IPS-NIHi11 (cell line): Measurements from ENCODE around the gene RRAGD.
"Not testable (repeated sequence)": the region's sequence is repeated elsewhere in the genome, so short reads cannot be mapped to it uniquely, and the experiment has no call there.

Source experiments
- DNase-seq: peaks from one replicate; pipeline ENCODE4 v3.0.0; 2012; ENCODE audit warnings: mixed read lengths, low spot score

The RRAGD gene

DNA sequence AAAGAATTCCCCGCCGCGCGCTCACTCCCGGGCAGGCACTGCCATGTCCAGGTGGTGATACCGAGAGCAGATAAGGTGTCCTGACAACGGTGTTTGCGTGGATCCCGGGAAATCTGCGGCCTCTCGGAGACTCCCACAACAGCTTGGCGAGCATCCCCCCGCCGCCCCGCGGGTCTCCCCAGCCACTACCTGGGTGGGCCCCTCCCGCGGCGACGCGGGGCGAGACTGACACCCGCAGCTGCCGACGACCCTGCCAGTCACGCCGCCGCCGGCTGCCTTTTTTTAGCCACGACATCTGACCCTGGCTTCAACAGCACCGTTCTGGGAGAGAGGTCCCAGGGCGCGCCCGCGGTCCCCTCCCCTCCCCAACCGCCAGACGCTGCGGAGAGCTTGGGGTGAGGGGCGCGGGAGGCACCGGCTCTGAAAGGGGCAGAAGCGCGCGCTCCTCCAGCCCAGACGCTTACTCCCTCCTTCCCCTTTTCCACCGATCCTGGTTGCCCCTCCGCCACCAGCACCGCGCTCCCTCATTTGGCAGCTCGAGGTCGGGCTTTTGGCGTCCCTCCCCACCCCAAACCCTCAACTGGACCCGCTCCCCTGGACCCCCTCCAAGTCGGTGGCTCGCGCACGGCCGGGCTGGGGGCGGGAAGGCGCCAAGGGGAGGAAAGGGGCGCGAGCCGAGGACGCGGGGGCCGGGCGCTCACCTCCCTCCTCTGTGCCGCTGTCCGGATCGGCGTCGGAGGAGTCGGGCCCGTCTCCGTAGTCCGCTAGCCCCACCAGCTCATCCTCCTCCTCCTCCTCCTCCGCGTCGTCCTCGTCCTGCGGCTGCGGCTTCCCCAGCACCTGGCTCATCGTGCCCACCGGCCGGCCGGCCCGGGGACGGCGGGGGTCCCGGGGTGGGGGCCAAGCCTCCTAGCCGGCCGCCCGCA lies 665 bp downstream of the RRAGD start:
- peak; percentile 75 for DNase-seq

DNA sequence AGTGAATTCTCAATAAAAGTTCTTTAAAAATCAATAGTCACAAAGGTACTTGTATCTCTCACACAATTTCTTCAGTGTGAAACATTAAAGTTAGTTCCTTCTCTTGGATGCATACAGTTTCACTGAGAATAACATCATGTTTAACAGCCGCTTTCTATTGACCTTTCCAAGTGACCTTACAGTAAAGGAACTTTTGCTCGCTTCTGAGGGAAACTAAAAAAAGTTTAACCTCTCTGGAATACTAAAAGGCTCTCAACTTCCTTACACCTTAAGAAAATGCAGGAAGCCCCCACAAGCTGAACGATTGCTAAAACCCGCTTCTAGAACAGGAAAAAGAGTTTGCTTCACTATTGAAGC lies 1.3 kb downstream of the RRAGD start:
- no peak for DNase-seq

DNA sequence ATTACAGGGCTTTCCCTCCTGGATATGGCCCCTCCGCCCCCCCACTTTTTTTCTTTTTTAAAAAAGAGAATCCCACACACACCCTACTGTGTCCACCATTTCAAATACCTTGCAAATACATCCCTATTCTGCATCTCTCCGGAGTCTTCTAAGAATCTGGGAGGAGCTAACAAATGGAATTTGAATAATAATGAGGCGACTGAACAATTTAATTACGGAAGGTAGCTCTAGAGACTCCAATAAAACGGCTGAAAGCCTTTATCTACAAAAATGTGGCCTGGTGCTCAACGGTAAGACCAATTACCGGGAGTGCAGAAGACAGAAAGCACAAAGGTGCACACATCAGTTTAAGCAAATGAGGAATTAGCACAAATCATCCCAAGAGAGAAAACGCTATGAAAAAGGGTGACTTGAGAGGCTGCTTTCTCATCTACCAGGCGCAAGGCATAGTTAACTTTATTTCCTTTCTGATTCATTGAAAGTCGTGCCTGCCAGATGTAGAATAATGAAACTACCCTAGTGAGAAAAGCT lies 1.8 kb downstream of the RRAGD start:
- no peak for DNase-seq

DNA sequence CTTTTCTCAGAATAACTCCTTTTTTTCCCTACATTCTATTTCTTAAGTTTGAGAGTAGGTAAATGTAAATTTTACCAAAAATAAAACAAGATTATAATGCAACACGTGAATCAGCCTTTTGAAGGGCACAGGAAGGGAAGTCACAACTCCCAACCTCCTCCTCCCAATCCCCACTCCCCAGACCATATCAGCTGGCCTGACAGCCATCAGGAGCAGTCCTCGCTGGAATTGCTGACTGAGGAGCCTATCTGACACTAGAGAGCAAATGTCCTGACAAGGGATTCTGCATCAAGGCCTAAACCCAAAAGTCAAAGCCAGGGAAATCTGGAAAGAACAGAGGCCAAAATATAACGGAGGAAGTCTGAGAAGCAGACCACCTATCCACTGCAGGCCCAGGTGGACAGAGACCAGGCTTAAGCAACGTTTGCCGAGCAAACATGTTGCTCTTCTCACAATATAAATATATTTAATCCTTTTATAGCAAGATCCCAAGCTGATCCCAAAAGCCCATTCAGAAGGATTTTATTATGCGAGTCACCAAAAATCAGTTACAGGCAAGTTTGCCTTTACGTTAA lies 2.5 kb downstream of the RRAGD start:
- DNase-seq = no peak

DNA sequence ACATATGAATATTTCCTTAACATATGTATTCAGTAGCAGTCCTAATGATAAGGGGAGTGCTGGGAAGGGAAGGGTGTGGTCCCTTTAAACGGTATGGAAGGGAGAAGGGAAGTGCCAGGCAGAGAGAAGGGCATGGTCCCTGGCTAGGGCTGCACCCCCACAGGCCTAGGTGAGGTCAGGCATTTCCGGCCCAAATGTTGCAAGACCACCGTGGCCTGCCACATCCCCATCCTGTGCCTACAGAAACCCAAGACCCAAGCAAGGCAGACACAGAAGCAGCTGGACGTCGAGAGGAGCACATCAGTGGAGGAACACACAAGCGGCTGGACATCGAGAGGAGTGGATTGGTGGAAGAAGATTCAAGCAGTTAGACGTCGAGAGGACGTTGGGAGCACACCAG lies 5.9 kb downstream of the RRAGD start:
- DNase-seq = no peak

DNA sequence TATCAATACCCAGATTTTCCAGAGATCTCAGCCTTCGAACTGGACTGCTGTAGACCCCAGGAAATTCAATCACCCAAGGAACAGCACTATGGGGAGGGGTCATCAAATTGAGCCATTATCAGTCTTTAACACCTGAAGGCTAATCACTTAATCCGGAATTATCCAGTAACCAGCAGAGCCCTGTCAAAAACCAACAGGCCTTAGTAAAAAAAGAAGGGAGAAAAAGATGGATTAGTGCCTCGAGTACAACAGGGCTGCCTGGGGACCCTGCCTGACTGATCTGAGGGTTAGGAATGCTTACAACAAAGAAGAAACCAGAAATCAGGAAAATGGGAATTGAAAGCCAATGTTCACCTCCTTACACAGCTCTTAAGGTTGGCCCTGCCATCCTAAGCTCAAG lies 7.6 kb downstream of the RRAGD start:
- no peak for DNase-seq

DNA sequence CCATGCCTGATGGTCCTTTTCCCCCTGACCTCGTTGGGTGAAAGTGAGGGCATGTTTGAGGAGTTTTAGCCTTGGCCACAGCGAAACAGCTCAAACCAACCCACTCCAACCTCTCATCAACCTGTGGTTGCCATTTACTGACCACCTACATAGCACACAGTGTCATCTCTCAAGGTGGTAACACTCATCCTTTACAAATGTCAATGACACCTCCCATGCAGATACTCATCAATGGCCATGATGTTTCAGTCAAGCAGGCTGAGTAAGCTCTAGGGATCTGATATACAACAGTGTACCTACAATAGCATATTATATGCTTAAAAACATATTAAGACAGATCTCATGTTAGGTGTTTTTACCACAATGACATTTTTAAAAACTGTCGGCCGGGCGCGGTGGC lies 9.3 kb downstream of the RRAGD start:
- DNase-seq = no peak

DNA sequence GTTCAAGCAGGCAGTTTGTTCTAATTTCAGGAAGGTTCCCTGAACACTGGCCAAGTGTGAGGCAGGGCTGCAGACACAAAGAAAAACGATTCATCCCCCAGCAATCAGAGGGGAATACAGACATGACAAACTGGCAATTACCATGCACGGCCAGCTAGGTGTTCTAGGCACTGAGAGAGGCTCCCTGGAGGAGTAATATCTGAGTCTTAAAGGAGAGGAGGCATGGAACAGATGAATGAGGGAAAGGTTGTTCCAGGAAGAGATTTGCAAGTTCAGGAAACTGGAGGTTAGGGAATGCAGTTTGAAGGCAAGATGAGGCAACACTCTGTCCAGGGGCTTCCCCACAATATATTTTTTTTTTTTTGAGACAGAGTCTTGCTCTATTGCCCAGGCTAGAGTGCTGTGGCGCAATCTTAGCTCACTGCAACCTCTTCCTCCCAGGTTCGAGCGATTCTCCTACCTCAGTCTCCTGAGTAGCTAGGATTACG lies 11.1 kb downstream of the RRAGD start:
- no peak for DNase-seq

DNA sequence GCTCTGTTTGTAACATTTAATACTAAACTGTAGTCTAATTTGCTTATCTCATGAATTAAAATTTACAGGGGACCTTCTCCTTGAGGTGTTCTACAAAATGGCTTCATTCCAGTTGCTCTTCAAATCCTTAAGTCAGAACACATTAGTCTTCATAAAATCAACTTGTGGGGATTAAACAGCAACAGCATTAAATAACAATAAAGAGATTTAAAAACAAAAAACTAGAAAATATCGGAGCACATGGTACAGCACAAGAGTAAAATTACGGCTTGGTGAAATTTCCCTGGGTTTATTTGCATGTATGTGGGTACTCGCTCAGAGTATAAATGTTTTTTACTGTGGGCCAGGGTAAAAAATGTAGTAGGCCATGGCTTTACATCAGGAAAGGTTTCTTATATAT lies 12.0 kb downstream of the RRAGD start:
- no peak for DNase-seq

DNA sequence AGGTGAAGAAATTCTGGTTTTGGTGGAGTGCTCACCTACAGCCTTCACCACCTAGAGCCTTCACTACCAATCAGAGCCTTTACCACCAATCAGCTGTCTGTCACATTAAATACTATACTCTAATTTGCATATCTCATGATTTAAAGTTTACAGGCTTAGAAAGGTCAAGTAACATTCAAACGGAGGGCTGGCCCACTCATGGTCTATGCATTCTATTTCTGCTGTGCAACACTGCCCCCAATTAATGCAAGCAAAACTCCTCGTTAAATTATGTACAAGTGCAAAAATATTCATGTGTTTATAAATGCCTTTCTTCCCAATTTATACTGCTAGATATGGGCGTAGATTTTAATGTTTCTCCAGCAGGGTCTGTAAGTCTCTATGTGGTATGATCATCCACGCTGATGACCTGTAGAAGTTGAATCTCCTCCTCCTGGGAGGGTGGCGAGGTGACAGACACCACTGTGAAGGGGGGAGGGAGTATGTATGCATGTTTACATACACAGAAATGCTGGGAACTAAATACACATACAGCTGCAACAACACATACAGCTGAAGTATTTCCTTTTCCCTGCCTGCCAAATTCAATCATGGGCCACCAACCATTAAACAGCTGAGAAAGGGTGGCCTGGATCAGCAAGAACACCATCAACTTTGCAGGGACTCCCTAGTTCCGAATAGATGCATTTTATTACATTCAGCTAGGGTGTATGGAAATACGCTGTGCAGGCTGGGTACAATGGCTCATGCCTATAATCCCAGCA lies 13.1 kb downstream of the RRAGD start:
- no peak for DNase-seq

DNA sequence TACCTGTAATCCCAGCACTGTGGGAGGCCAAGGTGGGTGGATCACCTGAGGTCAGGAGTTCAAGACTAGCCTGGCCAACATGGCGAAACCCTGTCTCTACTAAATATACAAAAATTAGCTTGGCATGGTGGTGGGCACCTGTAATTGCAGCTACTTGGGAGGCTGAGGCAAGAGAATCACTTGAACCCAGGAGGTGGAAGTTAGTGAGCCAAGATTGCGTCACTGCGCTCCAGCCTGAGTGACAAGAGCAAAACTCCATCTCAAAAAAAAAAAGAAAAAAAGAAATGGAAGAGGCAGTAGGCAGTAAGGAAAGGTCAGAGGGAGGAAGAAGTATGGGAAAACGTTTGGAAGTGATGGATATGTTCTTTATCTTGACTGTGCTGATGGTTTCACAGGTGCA lies 14.2 kb downstream of the RRAGD start:
- not testable (repeated sequence) for DNase-seq

DNA sequence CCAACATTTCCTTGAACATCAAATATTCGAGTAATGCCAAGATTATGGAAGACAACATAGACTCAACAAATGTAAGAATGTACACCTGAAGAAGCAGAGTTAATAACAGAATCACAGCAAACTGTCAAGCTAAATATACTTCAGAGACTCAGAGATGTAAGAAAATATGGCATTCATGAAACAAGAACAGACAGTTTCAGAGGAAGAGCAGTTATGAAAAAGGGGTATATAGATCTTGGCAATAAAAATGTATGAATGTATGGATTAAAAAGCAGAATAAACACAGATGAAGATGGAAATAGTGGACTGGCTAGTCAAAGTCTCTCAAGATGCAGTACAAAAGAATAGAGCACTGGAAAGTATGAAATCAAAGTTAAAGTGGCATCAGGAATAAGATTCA lies 18.4 kb downstream of the RRAGD start:
- DNase-seq = no peak

DNA sequence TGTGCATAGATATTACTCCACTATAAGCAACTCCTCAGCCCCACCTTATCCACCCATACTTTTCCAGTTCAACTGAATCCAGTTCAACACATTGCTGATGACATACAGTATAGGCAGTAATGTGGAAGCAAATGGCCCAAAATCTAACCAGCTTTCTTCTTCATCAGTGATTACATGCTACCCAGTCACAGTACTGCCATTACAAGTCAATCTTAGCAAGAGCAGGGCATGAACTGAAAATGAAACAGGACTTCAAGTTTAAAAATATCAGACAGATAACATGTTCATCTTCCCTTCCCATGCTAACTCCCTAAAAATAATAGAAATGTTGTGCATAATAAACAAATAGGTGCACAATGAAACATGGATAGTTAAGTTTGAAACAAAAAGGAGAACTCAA lies 19.2 kb downstream of the RRAGD start:
- no peak for DNase-seq

DNA sequence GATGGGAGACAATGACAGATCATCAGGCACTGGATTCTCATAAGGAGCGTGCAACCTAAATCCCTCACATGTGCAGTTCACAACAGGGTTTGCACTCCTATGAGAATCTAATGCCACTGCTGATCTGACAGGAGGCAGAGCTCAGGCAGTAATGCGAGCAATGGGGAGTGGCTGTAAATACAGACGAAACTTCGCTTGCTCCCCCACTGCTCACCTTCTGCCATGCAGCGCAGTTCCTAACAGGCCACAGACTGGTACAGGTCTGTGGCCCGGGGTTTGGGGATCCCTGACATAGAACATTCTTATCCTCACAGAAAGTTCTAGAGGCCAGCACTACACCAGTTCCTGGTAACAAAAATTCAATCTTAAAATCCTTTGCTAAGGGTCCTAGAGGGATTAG lies 23.2 kb downstream of the RRAGD start:
- no peak for DNase-seq

DNA sequence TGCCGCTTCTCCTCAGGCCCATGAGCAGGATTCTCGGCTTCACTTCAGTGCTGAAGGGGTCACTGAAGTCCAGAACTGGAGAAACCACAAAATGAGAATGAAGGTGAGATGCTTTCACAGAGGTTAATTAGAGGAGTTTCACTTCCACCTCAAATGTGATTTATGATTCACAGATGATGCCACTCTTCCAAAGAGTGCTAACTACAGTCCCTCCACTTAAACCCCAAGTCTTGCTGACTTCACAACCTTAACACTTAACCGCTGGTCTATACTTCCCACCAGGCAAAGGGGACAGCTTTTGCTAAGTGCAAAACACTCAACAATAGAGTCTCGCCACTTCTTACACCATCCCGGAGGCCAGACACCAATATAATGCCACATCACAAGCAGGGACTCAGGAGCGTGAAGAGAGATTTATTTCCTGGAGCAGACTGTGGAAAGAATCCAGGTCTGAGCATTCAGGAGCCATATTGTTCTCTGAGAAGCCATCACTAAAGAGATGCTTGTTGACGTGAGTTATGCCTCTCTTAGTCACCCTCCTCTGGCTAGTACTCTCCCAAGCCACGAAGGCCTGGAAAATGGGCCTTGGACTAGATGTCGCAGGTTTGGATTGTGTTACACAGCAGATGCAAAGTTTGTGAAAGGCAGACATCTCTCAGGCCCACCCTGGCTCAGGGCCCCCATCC lies 24.4 kb downstream of the RRAGD start:
- no peak for DNase-seq

DNA sequence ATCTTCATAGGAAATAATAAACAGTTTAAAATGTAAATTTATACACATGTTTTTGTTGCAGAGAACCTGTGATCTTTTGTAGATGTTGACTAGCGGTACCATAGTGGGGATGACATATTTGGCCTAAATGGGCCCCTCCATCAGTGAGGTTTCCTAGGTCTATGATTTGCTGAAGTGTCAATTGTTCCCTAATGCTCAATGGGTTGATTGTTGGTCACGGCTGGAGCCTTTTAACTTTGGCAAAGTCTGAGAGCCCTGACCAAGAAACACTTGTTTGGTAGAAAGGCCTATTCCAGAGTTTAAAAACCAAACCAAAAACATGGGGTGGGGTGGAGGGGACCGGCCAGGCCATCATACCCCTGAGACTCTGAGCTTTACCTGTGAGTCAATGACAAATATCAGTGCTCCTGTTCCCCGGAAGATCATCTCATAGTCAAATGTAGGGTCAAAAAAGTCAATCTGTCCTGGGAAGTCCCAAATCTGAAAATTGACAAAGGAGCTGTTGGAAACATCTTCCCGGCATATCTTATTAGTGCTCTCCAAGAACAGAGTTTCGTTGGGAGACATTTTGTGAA lies 25.1 kb downstream of the RRAGD start:
- no peak for DNase-seq

DNA sequence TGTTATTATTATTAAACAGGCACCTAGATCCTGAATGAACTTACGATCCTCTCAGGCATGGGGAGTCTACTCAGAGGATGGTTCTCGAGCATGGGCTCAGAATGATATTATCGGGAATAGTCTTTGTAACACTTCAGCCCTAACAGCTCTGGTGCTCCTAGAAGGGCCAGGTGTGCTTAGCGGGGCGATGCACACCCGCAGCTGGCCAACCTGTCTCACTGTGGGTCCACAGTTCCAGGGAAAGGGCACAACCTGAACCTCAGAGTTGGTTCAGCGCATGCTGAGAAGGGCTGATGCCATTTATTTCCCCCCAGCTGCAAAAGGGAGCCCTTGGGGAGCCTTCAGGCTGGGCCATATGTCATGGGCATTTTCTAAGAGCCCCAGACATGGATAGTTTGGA lies 26.2 kb downstream of the RRAGD start:
- DNase-seq = no peak

DNA sequence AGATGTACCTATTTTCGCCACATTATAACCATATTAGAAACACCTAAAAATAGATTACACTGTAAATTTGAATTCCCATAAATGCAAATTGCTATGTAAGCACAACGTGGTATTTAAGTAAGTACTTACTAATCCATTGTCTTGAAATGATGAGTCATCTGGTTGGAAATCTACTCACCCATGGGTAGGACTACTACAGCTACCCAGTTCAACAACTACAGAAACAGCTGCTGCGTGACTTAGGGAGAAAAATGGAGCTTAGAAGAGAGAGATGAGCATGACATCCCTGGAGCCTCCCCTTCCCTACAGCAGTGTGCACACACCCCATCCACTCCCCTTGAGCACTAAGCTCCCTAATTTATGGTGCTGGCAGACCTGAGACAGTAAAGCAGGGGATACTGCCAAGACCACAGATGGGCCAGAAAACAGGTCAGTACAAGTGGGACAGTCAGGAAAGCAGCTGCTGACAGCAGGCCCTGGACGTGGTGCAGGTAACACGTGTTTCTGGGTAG lies 26.9 kb downstream of the RRAGD start:
- DNase-seq = no peak

DNA sequence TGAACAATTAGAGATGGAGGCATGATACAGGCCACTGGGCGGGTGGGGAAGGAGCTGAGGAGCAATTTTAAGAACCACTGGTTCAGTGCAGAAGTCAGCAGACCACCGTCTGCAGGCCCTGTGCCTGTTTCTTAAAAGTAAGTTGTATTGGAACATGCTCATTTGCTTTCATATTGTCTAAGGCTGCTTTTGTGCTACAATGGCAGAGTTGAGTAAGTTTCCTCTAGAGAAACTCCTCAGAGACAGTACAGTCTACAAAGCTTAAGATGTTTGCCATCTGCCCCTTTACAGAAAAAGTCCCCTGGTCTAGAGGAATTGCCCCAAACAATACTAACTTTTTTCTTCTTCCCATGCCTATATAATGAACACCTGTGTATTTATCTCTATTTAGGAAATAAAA lies 31.0 kb downstream of the RRAGD start:
- no peak for DNase-seq

DNA sequence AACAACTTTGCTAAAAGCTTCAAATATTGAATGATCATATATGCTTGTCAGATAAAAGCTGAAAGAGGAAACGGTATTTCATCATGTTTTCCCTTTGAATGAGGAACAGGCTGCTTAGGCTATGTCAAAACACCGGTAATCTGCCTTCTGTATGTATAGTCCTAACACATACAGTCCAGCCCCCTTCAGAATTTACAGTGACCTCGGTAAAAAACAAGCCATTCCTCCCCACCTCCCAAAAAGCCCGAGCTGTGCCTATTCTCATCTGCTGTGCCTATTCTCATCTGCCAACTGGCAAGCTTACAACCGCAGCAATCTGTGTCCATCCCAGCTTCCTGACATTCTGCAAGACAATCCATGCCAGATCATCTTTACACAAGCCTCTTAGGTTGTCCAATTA lies 32.8 kb downstream of the RRAGD start:
- no peak for DNase-seq

DNA sequence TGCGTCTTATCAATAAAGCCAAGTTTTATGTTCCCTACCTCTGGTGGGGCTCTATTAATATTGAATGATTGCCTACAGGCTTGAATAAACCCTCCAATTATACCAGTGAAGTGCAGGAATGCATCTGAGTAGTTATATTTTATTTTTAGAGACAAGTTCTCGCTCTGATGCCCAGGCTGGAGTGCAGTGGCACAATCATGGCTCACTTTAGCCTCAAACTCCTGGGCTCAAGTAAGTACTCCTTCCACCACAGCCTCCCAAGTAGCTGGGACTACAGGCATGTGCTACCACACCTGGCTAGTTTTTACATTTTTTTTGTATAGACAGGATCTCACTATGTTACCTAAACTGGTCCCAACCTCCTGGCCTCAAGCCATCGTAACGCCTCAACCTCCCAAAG lies 33.4 kb downstream of the RRAGD start:
- DNase-seq = no peak
